HG03280 (cell line): ENCODE measurements around the gene SPATS1.
A peak's percentile ranks its signal among the peaks of the same experiment; 100 is the strongest.

Experiments
- ATAC-seq: cut with Tn5 transposase; IDR thresholded peaks from one replicate; pipeline ENCODE4 v1.9.1; 2021; ENCODE audit warnings: mild to moderate bottlenecking, moderate library complexity; ENCODE audit not compliant: unreplicated experiment

SPATS1 gene

GRCh38 chr6:44342489-44342888 lies at the start of gene SPATS1:
SPATS1 (plus strand) TSS chr6:44342650; CDS start chr6:44343096, 446 bp downstream.
- no peak for ATAC-seq

DNA sequence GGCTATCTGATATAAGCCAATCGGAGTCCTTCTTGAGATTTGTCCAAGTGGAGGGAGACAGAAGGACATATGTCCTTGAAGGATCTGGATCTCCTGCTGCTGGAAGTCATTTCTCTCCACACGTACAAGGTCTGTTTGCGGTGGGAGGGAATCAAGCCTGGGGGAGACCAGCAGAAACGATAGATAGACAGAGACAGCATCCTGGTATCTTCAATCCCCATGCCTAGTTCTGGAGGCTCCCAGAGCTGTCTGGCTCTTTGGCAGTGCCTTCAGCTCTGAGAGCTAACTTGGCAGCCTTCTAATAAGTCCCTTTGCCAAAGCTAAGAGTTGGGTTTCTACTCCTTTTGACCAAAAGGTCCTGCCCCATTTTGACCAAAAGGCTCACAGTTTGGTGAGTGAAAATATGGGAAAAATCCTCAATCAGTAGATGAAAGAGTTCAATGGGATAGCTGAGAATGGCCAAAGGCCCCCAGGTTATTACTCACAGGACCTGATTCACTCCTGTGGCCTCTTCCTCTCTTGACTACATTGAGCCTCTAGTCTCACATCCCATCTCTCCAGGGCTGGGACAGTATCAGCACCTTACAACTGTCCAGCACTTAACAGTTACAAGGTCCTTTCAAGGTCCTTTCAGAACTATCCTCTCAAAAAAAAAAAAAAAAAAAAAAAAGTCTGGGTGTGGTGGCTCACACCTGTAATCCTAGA lies 49.6 kb upstream of the SPATS1 start:
- ATAC-seq = no peak

- no peak for ATAC-seq
Observed at GRCh38 chr6:44294832-44295791, 47.3 kb upstream of the SPATS1 start.

DNA sequence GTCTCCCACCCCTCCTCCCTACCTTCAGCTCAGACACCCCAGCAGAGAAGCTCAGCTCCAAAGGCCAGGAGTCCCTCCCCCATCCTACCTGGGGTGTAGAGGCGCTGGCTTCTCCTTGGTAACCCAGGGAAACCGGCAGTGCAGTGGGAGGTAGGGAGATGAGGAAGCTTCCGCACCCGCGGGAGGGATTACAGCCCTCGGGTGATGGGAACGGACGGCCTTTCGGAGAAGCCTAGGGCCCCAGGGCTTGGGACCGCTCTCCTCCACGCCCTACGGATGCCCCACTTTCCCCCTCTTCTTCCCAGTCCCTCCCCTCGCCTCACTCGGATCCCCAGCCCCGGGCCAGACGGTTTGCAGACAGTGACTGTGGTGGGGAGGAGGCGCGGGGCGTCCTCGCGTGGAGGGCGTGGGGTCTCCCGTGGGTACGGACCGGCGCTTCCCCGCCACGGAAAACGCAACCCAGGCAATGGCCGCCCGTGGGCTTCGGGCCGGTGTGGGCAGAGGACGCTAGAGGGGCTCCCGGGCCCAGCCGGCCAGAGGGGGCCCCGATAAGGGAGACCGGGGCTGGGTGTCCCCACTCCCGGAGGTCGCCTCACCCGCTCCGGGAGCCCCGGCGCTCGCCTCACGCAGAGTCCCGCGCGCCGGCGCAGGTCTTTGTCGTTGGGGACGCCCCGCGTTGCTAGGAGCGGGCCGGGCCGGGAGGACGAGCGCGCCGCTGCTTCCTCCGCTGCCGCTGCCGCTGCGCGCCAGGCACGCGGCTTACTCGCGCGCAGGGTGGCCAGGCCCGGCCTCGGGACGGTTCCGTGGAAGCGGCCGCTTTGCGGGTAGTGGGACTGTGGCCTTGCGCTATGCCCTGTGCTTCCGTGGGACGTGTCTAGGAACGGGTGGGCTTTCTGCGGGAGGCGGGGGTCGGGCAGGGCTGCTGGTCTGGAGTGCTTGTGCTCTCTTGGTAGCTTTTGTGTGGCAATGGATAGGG lies 45.1 kb upstream of the SPATS1 start:
- ATAC-seq = no peak

- no peak for ATAC-seq
Observed at GRCh38 chr6:44298055-44298803, 44.2 kb upstream of the SPATS1 start.

- no peak for ATAC-seq
Observed at GRCh38 chr6:44298864-44299263, 43.6 kb upstream of the SPATS1 start.

DNA sequence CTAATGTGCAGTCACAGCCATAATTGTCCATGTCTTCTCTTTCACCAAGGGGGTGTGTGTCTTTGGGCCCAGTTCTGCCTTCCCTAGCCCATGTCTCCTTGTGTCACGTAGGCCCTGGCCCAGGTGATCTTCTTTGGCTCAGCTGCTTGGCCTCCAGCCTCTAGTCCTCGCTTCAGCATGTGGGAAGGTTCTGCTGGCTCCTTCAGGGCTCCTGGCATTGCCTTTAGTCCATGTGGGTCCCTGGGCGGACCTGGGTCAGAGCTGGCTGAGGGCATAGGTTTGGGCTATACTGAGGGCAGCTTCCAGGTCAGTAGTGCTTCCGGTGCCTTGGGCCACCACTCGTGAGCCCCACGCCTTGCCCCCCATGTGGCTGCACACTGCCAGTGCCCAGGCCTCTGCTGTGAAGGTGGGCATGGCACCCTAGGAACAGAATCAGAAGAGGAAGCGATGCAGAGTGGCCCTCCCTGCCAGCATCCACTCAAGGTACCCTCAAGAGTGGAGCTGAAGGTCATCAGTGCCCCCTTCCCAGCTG lies 42.1 kb upstream of the SPATS1 start:
- ATAC-seq = no peak

DNA sequence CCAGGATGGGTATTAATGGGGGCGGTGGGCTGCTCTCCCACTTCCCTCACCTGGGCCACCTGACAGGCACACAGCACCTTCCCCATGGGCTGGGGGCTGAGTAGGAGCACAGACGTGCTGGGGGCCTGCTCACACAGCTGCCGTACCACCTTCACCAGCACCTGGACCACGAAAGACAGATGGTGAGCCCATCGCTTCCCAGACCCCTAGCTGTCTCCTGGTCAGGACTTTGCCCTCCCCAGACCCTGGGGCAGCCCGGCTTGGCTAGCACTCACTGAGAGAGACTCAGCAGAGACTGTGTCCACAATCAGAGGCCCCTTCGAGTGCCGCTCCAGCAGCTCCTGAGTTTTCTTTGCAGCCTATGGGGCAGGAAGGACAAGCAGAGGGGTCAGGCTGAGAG lies 41.3 kb upstream of the SPATS1 start:
- no peak for ATAC-seq

DNA sequence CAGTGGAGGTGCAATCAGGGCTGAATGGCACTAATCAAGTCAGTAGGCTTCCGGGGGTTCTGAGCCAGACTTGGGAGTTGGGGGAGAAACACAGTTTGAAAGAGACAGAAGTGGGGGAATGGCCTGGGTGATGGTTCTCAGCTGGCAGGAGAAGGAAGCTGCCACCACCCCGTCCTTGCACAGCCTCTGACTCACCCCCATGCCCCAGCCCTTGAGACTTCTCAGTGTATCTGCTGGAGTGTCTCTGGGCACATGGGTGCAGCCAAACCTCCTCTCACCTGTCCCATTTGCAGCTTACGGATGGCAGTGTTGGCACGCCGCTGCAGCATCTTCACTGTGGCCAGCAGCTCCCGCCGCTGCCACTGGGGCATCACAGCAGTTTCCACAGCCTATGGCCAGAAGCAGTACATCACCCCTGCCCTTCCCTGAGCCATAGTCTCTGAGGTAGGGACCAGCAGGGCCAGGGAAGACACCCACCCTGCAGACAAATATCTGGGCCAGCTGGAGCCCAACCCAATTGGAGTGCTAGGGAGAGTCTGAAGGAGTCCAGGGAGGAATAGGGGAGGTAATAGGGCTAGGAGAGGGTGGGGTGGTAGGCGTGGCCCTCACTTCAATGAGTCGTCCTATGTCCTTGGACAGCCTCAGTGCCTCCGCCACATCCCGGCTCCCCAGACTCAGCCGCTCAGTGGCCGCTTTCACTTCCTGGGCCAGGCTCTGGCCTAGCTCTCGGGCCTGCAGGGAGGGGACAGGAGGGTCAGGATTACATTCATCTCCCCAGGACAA lies 40.5 kb upstream of the SPATS1 start:
- no peak for ATAC-seq

- no peak for ATAC-seq
Observed at GRCh38 chr6:44302856-44303255, 39.6 kb upstream of the SPATS1 start.

DNA sequence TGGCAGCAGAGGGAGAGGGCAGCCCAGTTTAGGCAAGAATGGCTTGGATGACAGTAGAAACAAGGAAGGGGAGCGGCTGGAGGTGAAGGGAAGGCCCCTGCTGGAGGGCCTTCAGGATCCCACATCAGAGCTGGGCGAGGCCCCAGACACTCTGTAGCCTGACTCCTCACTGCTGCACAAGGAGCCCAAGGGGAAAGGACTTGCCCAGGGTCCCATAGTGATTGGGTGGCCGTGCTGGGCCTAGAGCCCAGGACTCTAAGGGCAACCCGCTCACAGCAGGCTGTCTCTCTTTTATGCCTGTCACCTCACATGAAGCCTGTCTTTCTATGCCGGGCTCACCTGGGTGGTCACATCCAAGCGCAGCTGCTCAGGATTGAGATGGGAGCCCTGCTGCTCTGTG lies 38.6 kb upstream of the SPATS1 start:
- no peak for ATAC-seq

DNA sequence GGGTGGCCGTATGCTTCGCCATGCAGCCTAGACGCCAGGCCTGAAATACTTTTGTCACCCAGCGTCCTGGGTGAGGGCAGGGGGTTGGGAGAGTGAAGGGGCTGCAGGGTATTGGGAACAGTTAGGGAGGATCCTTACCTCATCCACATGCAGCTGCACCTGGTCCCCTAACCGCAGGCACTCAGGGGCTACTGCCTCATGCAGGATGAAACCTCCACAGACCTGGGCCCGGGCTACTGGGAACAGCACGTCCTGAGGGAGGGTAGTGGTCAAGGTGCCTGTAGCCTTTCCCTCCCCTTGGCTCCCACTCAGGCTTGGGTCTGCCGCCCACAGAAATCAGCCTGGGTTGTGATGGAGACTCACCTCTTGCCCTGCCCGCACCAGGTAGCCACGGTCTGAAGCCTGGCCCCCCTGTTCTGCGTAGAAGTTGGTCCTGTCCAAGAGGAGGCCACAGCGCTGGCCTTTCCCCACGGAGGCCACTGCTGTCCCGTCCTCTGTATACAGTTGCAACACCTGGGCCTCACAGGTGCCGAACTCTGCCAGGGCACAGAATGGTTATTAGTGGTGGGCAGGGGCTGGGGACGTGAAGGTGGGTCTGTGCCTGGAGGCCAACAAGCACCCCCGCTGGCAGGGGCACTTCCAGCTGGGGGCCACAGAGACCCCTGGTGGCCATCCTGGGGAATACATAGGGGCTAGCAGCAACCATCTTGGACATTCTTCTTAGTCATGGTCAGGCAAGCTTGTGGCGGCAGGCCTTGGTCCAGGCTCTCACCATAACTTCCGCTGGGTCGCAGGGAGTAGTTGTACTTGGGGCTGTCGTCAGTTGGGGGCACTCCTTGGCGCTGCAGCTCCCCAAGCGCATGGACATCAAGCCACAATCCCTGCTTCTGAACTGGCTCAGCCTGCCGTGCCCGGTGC lies 37.9 kb upstream of the SPATS1 start:
- peak; percentile 45 for ATAC-seq

GRCh38 chr6:44305200-44305725 lies 37.2 kb upstream of the SPATS1 start:
- ATAC-seq = no peak

GRCh38 chr6:44306710-44307109 lies 35.7 kb upstream of the SPATS1 start:
- ATAC-seq = no peak

DNA sequence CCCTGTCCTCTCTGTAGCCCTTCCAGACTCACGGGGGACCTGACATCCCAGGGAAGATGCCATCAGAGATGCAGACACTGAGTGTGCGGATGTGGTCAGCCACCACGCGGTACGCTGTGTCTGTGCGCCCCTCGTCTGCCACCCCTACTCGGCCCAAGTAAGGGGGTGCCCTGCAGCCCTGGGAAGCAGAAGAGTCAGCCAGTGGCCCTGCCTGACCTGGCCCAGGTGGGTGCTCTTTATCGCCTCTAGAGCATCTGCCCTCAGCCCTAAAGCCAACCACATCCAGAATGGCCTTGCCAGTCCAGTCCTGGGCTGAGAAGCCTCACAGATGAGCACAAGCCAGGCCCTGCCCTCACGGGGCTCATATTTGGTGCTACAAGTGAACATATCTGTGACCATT lies 35.2 kb upstream of the SPATS1 start:
- no peak for ATAC-seq

- no peak for ATAC-seq
Observed at GRCh38 chr6:44309092-44309491, 33.4 kb upstream of the SPATS1 start.

GRCh38 chr6:44309631-44310030 lies 32.8 kb upstream of the SPATS1 start:
- ATAC-seq = no peak

GRCh38 chr6:44310241-44310640 lies 32.2 kb upstream of the SPATS1 start:
- ATAC-seq = no peak
